COLO829 (cell line): ENCODE results near the gene GJD3.
A peak's percentile ranks its signal among the peaks of the same experiment; 100 is the strongest.

ENCODE experiments used
- DNase-seq: peaks from one replicate; pipeline ENCODE4 v3.0.0; 2012; ENCODE audit warnings: low spot score

Gene GJD3

GRCh38 chr17:40351359-40352236 lies 12.9 kb downstream of the GJD3 start:
- DNase-seq: no peak

GRCh38 chr17:40350689-40351358 lies 13.7 kb downstream of the GJD3 start:
- no peak for DNase-seq

GRCh38 chr17:40349895-40350688 lies 14.4 kb downstream of the GJD3 start:
- no peak for DNase-seq

- DNase-seq: no peak
Measured at GRCh38 chr17:40349477-40349894, 15.1 kb downstream of the GJD3 start.

- no peak for DNase-seq
Measured at GRCh38 chr17:40348562-40349476, 15.7 kb downstream of the GJD3 start.

GRCh38 chr17:40348136-40348504 lies 16.4 kb downstream of the GJD3 start:
- DNase-seq: no peak

GRCh38 chr17:40347319-40348135 lies 17.0 kb downstream of the GJD3 start:
- DNase-seq: peak; percentile 66

GRCh38 chr17:40346765-40347158 lies 17.8 kb downstream of the GJD3 start:
- DNase-seq: no peak

- peak; percentile 76 for DNase-seq
Measured at GRCh38 chr17:40345994-40346764, 18.4 kb downstream of the GJD3 start.

GRCh38 chr17:40345161-40345993 lies 19.2 kb downstream of the GJD3 start:
- peak; percentile 68 for DNase-seq

- DNase-seq: no peak
Measured at GRCh38 chr17:40344421-40345160, 19.9 kb downstream of the GJD3 start.

GRCh38 chr17:40343219-40344119 lies 21.1 kb downstream of the GJD3 start:
- DNase-seq: no peak

- DNase-seq: no peak
Measured at GRCh38 chr17:40342504-40343218, 21.9 kb downstream of the GJD3 start.

- no peak for DNase-seq
Measured at GRCh38 chr17:40341808-40342503, 22.6 kb downstream of the GJD3 start.

- no peak for DNase-seq
Measured at GRCh38 chr17:40340880-40341807, 23.4 kb downstream of the GJD3 start.
